Keratinocyte (primary cell): ENCODE data around the gene SERP2. TPM values are rescaled to one million over a fixed set of nuclear protein-coding genes. Genes with fewer than 3 reads are reported as not detected.

Experiments
- DNase-seq: peaks from one replicate; pipeline ENCODE4 v3.0.0-alpha.2; 2011; ENCODE audit warnings: low read depth, missing footprints, low spot score
- FAIRE-seq: peaks from 2 replicates; lab custom pipeline; 2011; peaks lifted over from hg19 to GRCh38; lab: Jason Lieb, UNC
- H2AFZ ChIP-seq: 2 replicates; pipeline ENCODE4 v1.6.0; 2012; ENCODE audit warnings: low read length, control low read depth, inconsistent platforms; ENCODE audit not compliant: control insufficient read depth
- H3K27ac ChIP-seq: 2 replicates; pipeline ENCODE4 v1.5.1; 2011; ENCODE audit warnings: low read length; ENCODE audit not compliant: control insufficient read depth, insufficient read depth
- H3K27me3 ChIP-seq: 3 replicates; pipeline ENCODE4 v1.6.0; 2011; ENCODE audit warnings: low read length; ENCODE audit not compliant: control insufficient read depth, insufficient read depth; ENCODE audit errors: extremely low read depth
- H3K36me3 ChIP-seq, 2 experiments: 2 replicates in 1 of 2; 3 replicates in 1 of 2; pipeline ENCODE4 v1.5.1; 2011; ENCODE audit warnings: low read length in 2 of 2, mild to moderate bottlenecking in 1 of 2; ENCODE audit not compliant: control insufficient read depth in 2 of 2, insufficient read depth in 2 of 2; ENCODE audit errors: extremely low read depth in 1 of 2
- H3K4me1 ChIP-seq: 3 replicates; pipeline ENCODE4 v1.5.1; 2011; ENCODE audit warnings: low read length; ENCODE audit not compliant: control insufficient read depth, insufficient read depth; ENCODE audit errors: extremely low read depth
- H3K4me2 ChIP-seq: 3 replicates; pipeline ENCODE4 v1.6.0; 2011; ENCODE audit warnings: low read depth, low read length; ENCODE audit not compliant: control insufficient read depth, insufficient read depth; ENCODE audit errors: extremely low read depth
- H3K4me3 ChIP-seq, 3 experiments: fragments of 200-600 bp in 1 of 3; sonication (generic) in 1 of 3; 2 replicates in 2 of 3; 3 replicates in 1 of 3; pipeline ENCODE4 v1.5.1; 2011 to 2016; ENCODE audit warnings: low read length in 3 of 3, mild to moderate bottlenecking in 3 of 3, control low read depth in 2 of 3, inconsistent platforms in 1 of 3, low read depth in 1 of 3, mixed read lengths in 1 of 3, mixed run types in 1 of 3, moderate library complexity in 1 of 3; ENCODE audit not compliant: control insufficient read depth in 2 of 3, insufficient read depth in 2 of 3; ENCODE audit errors: extremely low read depth in 1 of 3
- H3K79me2 ChIP-seq: 2 replicates; pipeline ENCODE4 v1.6.0; 2012; ENCODE audit warnings: low read length; ENCODE audit not compliant: control insufficient read depth, insufficient read depth
- H3K9ac ChIP-seq: 3 replicates; pipeline ENCODE4 v1.6.0; 2011; ENCODE audit warnings: low read length; ENCODE audit not compliant: control insufficient read depth, insufficient read depth; ENCODE audit errors: extremely low read depth
- H3K9me1 ChIP-seq: 3 replicates; pipeline ENCODE4 v1.6.0; 2011; ENCODE audit warnings: low read length; ENCODE audit not compliant: control insufficient read depth, insufficient read depth; ENCODE audit errors: extremely low read depth
- H3K9me3 ChIP-seq: 2 replicates; pipeline ENCODE4 v1.5.1; 2012; ENCODE audit warnings: low read depth, low read length; ENCODE audit not compliant: control insufficient read depth
- H4K20me1 ChIP-seq: 3 replicates; pipeline ENCODE4 v1.6.0; 2011; ENCODE audit warnings: low read length; ENCODE audit not compliant: control insufficient read depth, insufficient read depth; ENCODE audit errors: extremely low read depth
- EZH2 ChIP-seq: IDR thresholded peaks from one replicate; pipeline ENCODE4 v1.6.1; 2012; ENCODE audit warnings: inconsistent platforms, mild to moderate bottlenecking, low read length, moderate library complexity
- dilution Hi-C: fragments of 300-500 bp; cut with MboI; formaldehyde crosslinking; loops from one replicate; pipeline ENCODE4 v1.7.0; 2020; ENCODE audit warnings: low sequenced_read_pairs; ENCODE audit not compliant: extremely low pct_ligation_motif_present
- polyA plus RNA-seq, 5 experiments: library from polyadenylated mRNA; depleted of rRNA in 3 of 5; stranded (reverse) in 3 of 5; stranded (forward) in 1 of 5; unstranded in 1 of 5; fragments of >200 nt; gene quantifications; 1 replicate in 1 of 5; 2 replicates in 3 of 5; 3 replicates in 1 of 5; pipeline versions ENCODE4 v1.2.1 to v1.2.3, GENCODE V29; 2011 to 2012; ENCODE audit warnings: missing spikeins in 2 of 5, low read depth in 1 of 5, low replicate concordance in 1 of 5
- TF ChIP-seq, protein P1 (sequence below), 3 experiments: IDR thresholded peaks in 1 of 3; conservative IDR thresholded peaks in 1 of 3; optimal IDR thresholded peaks in 1 of 3; 2 replicates in 2 of 3; 3 replicates in 1 of 3; pipeline versions ENCODE3 to v1.5.1; 2011; ENCODE audit warnings: low read length in 3 of 3, mild to moderate bottlenecking in 3 of 3, moderate library complexity in 2 of 3, control low read depth in 1 of 3, inconsistent platforms in 1 of 3; ENCODE audit not compliant: insufficient read depth in 2 of 3; ENCODE audit errors: extremely low read depth in 1 of 3

The SERP2 gene
- polyA plus RNA-seq, 1 donor (not counting 4 experiments of a cell fraction or from before 2014, with no cell fraction given) = 0.45 TPM

DNA sequence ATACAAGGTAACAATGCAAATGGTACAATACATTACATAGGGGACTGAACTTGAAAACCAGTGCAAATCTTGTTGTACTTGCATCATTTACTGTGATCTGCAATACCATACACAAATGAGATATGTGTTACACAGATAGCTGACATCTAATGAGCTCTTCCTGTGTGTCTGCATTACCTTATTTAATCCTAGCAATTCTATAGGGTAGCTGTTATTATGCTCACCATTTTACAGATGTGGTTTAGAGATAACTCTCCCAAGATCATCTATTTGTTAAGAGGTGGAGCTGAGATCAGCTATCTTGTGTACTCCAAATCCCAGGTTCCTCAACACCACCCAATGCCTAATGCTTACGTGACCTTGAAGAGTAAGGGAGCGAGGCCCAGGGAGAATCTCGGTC, 21.4 kb upstream of the SERP2 start:
- Histone ChIP-seq H3K4me3 (no peak overlapping the region), H3K9me1 (no peaks in the 10 kb centered on the region), H3K27ac (no peak overlapping the region), H3K79me2 (no peaks in the 10 kb centered on the region), H3K4me1 (peaks cover 9% of the 10 kb centered on the region), H4K20me1 (no peaks in the 10 kb centered on the region), H3K9me3 (no peaks in the 10 kb centered on the region), H3K36me3 (no peaks in the 10 kb centered on the region), H3K4me2 (no peak overlapping the region), H3K27me3 (no peaks in the 10 kb centered on the region), H3K9ac (no peak overlapping the region), H2AFZ (no peak overlapping the region)
- dilution Hi-C loops = no loop called here
- DNase-seq (no peak), FAIRE-seq (no peak)
- TF ChIP-seq, protein P1, sequence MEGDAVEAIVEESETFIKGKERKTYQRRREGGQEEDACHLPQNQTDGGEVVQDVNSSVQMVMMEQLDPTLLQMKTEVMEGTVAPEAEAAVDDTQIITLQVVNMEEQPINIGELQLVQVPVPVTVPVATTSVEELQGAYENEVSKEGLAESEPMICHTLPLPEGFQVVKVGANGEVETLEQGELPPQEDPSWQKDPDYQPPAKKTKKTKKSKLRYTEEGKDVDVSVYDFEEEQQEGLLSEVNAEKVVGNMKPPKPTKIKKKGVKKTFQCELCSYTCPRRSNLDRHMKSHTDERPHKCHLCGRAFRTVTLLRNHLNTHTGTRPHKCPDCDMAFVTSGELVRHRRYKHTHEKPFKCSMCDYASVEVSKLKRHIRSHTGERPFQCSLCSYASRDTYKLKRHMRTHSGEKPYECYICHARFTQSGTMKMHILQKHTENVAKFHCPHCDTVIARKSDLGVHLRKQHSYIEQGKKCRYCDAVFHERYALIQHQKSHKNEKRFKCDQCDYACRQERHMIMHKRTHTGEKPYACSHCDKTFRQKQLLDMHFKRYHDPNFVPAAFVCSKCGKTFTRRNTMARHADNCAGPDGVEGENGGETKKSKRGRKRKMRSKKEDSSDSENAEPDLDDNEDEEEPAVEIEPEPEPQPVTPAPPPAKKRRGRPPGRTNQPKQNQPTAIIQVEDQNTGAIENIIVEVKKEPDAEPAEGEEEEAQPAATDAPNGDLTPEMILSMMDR (optimal IDR thresholded peaks at IDR 0.05 in 1 of 3, IDR thresholded peaks at IDR 0.05 in 1 of 3, conservative IDR thresholded peaks at IDR 0.05 in 1 of 3; ENCODE audit: extremely low read depth in 1 of 3, insufficient read depth in 2 of 3, low read length in 3 of 3) = no peak
- TF ChIP-seq EZH2 = no peak

DNA sequence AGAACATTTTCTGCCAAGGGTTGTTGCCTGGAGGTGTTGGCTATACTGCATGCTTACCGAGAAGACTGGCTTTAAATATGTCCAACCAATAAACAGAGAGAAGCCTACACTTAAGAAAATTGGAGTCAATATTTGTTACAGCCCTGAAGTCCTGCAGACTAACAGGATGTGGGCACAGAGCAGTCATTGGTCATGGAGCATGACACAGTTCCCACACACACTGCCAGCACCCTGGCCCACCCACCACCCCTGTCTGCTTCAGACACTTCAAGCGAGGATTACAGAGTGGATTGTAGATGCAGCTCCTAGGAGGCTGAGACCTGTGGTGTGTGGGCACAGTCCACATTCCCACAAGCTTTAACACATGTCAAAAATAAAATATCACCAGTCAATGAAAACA, 21.0 kb upstream of the SERP2 start:
- TF ChIP-seq, protein P1 (optimal IDR thresholded peaks at IDR 0.05 in 1 of 3, IDR thresholded peaks at IDR 0.05 in 1 of 3, conservative IDR thresholded peaks at IDR 0.05 in 1 of 3; ENCODE audit: extremely low read depth in 1 of 3, insufficient read depth in 2 of 3, low read length in 3 of 3) = no peak
- no peak for TF ChIP-seq EZH2
- Histone ChIP-seq H2AFZ (no peak overlapping the region), H4K20me1 (no peaks in the 10 kb centered on the region), H3K9me1 (no peaks in the 10 kb centered on the region), H3K9ac (no peak overlapping the region), H3K4me1 (peaks cover 6% of the 10 kb centered on the region), H3K4me2 (no peak overlapping the region), H3K27ac (no peak overlapping the region), H3K9me3 (no peaks in the 10 kb centered on the region), H3K79me2 (no peaks in the 10 kb centered on the region), H3K4me3 (no peak overlapping the region), H3K27me3 (no peaks in the 10 kb centered on the region), H3K36me3 (no peaks in the 10 kb centered on the region)
- DNase-seq = no peak
- dilution Hi-C loops = no loop called here
- FAIRE-seq = no peak
